ENCODE measurements around the gene SNAI1. TPM values are rescaled to one million over a fixed set of nuclear protein-coding genes. Genes with fewer than 3 reads are reported as not detected.

The SNAI1 gene
- polyA plus RNA-seq, 4 donors: 1.1 to 7.8 (median 6.9) TPM; not detected in 1

- Histone ChIP-seq H3K9me3 (ENCODE audit: control insufficient read depth in 2 of 2, insufficient read depth in 1 of 2, low read depth in 1 of 2, low read length in 1 of 2) (no peaks in the 10 kb centered on the region), H3K4me3 (ENCODE audit: low read depth in 1 of 3, low read length in 3 of 3) (no peak overlapping the region), H3K27ac (ENCODE audit: low read depth in 1 of 3, low read length in 2 of 3) (no peak overlapping the region), H3K27me3 (ENCODE audit: control insufficient read depth in 3 of 3, insufficient read depth in 3 of 3, low read length in 3 of 3) (peaks cover 0 to 11% (median 0%) of the 10 kb centered on the region in 3 donors), H3K4me1 (ENCODE audit: control insufficient read depth in 3 of 3, insufficient read depth in 2 of 3, low read depth in 1 of 3, low read length in 2 of 3) (peaks cover 2 to 62% (median 7%) of the 10 kb centered on the region in 3 donors), H3K36me3 (ENCODE audit: control insufficient read depth in 3 of 3, insufficient read depth in 2 of 3, low read depth in 1 of 3, low read length in 3 of 3) (peaks cover 0 to 19% (median 0%) of the 10 kb centered on the region in 3 donors)
- FAIRE-seq (no peak), DNase-seq (no peak)
- WGBS, 3 donors: 30 to 66% (median 51%) methylated on average over 19 to 23 of the region's 23 CpGs
Measured at GRCh38 chr20:49981218-49982071, 1.3 kb upstream of the SNAI1 start.

- 7 to 17% (median 8%) methylated on average over 12 of the region's 12 CpGs for WGBS, 3 donors
- Histone ChIP-seq H3K9me3 (ENCODE audit: control insufficient read depth in 2 of 2, insufficient read depth in 1 of 2, low read depth in 1 of 2, low read length in 1 of 2) (no peaks in the 10 kb centered on the region), H3K27me3 (ENCODE audit: control insufficient read depth in 3 of 3, insufficient read depth in 3 of 3, low read length in 3 of 3) (peaks cover 0 to 11% (median 0%) of the 10 kb centered on the region in 3 donors), H3K27ac (ENCODE audit: low read depth in 1 of 3, low read length in 2 of 3) (no peak overlapping the region), H3K36me3 (ENCODE audit: control insufficient read depth in 3 of 3, insufficient read depth in 2 of 3, low read depth in 1 of 3, low read length in 3 of 3) (peaks cover 0 to 23% (median 0%) of the 10 kb centered on the region in 3 donors), H3K4me1 (ENCODE audit: control insufficient read depth in 3 of 3, insufficient read depth in 2 of 3, low read depth in 1 of 3, low read length in 2 of 3) (peaks cover 2 to 57% (median 7%) of the 10 kb centered on the region in 3 donors), H3K4me3 (ENCODE audit: low read depth in 1 of 3, low read length in 3 of 3) (peak overlapping the region in 2 of 3 donors; percentile 22 to 39)
- FAIRE-seq (no peak), DNase-seq (no peak)
Measured at GRCh38 chr20:49982072-49982345, 771 bp upstream of the SNAI1 start.

DNA sequence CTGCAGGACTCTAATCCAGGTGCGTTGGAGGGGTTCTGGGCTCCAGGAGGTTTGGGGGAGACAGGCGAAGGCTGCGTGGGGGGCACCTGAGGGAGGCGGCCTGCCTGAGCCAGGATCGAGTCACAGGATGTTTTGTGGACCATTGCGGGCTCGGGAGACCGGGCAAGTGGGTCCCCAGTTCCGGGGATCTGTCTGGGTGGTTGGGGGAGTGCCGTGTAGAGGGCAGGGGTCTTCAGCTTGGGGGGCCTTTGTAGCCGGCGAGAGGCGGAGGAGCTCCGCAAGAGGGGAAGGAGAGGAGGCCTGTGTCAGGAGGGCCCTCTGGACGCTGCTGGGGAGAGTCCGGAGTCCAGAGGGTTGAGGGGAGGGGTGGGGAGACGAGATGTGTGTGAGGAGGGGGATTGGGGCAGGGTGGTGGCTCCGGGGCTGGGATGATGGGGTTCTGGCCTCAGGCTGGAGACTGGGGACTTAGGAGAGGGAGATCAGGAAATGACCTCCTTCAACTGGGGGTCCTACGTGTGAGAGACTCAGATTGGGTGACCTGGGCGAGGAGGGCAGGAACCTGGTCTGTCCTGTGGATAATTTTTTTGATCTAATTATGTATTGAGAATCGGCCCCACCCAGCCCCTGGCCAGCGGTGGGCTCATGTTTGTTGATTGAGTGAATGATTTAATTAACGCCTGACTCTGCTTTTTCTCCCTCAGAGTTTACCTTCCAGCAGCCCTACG is 505 bp downstream of the SNAI1 start:
- peaks cover 0 to 32% (median 0%) of the 10 kb centered on the region in 3 donors for H3K36me3 ChIP-seq (ENCODE audit: control insufficient read depth in 3 of 3, insufficient read depth in 2 of 3, low read depth in 1 of 3, low read length in 3 of 3)
- peak overlapping the region; percentile 16 to 72 (median 31) for H3K4me3 ChIP-seq (ENCODE audit: low read depth in 1 of 3, low read length in 3 of 3)
- DNase-seq (no peak), FAIRE-seq (no peak)
- peaks cover 2 to 46% (median 7%) of the 10 kb centered on the region in 3 donors for H3K4me1 ChIP-seq (ENCODE audit: control insufficient read depth in 3 of 3, insufficient read depth in 2 of 3, low read depth in 1 of 3, low read length in 2 of 3)
- 23 to 26% (median 23%) methylated on average over 24 of the region's 24 CpGs for WGBS, 3 donors
- H3K27me3 ChIP-seq (ENCODE audit: control insufficient read depth in 3 of 3, insufficient read depth in 3 of 3, low read length in 3 of 3): peaks cover 0 to 11% (median 0%) of the 10 kb centered on the region in 3 donors
- H3K27ac ChIP-seq (ENCODE audit: low read depth in 1 of 3, low read length in 2 of 3): peak overlapping the region in 1 of 3 donors; percentile 78
- H3K9me3 ChIP-seq (ENCODE audit: control insufficient read depth in 2 of 2, insufficient read depth in 1 of 2, low read depth in 1 of 2, low read length in 1 of 2): no peaks in the 10 kb centered on the region

- no peaks in the 10 kb centered on the region for H3K9me3 ChIP-seq (ENCODE audit: control insufficient read depth in 2 of 2, insufficient read depth in 1 of 2, low read depth in 1 of 2, low read length in 1 of 2)
- DNase-seq (no peak), FAIRE-seq (no peak)
- peaks cover 0 to 35% (median 0%) of the 10 kb centered on the region in 3 donors for H3K36me3 ChIP-seq (ENCODE audit: control insufficient read depth in 3 of 3, insufficient read depth in 2 of 3, low read depth in 1 of 3, low read length in 3 of 3)
- peak overlapping the region in 1 of 3 donors; percentile 72 for H3K4me3 ChIP-seq (ENCODE audit: low read depth in 1 of 3, low read length in 3 of 3)
- peak overlapping the region in 1 of 3 donors; percentile 48 for H3K27ac ChIP-seq (ENCODE audit: low read depth in 1 of 3, low read length in 2 of 3)
- peaks cover 0 to 11% (median 0%) of the 10 kb centered on the region in 3 donors for H3K27me3 ChIP-seq (ENCODE audit: control insufficient read depth in 3 of 3, insufficient read depth in 3 of 3, low read length in 3 of 3)
- 68 to 85% (median 82%) methylated on average over 18 of the region's 18 CpGs for WGBS, 3 donors
- peaks cover 2 to 42% (median 7%) of the 10 kb centered on the region in 3 donors for H3K4me1 ChIP-seq (ENCODE audit: control insufficient read depth in 3 of 3, insufficient read depth in 2 of 3, low read depth in 1 of 3, low read length in 2 of 3)
Measured at GRCh38 chr20:49983848-49984408, 1.1 kb downstream of the SNAI1 start.

DNA sequence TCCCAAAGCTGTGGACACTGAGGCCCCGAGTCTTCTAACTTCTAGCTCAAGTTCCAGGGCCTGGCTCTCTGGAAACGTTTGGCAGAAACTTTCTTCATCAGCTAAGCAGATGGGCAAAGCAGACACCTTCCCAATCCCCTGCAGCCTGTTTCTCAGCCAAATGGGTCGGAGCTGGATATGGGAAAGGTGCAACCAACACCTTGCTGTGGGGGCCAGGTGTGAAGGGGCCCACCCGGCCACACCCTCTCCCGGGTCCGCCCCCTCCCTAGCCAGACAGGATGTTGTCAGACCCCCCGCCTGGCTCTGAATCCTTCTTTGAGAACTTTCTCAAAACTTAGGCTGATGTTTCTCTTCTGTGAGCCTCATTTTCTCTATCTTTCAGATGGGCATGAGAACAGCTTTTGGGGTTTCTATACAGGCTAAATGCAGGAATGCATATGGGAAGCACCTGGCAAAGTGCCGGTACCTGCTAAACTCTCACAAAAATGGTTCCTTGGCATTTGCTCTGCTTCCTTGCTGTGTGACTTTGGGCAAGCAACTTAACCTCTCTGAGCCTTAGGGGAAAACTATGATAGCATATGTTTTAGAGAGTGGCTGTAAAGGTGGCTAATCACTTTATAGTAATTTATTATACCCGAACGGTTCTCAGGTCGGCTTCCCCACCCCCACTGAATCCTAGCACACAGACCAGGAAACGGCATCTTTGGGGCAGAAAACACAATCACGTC is 1.8 kb downstream of the SNAI1 start:
- FAIRE-seq: no peak
- Histone ChIP-seq H3K9me3 (ENCODE audit: control insufficient read depth in 2 of 2, insufficient read depth in 1 of 2, low read depth in 1 of 2, low read length in 1 of 2) (no peaks in the 10 kb centered on the region), H3K4me1 (ENCODE audit: control insufficient read depth in 3 of 3, insufficient read depth in 2 of 3, low read depth in 1 of 3, low read length in 2 of 3) (peaks cover 2 to 42% (median 7%) of the 10 kb centered on the region in 3 donors), H3K27ac (ENCODE audit: low read depth in 1 of 3, low read length in 2 of 3) (peak overlapping the region in 1 of 3 donors; percentile 48), H3K4me3 (ENCODE audit: low read depth in 1 of 3, low read length in 3 of 3) (peak overlapping the region in 1 of 3 donors; percentile 72), H3K36me3 (ENCODE audit: control insufficient read depth in 3 of 3, insufficient read depth in 2 of 3, low read depth in 1 of 3, low read length in 3 of 3) (peaks cover 0 to 35% (median 0%) of the 10 kb centered on the region in 3 donors), H3K27me3 (ENCODE audit: control insufficient read depth in 3 of 3, insufficient read depth in 3 of 3, low read length in 3 of 3) (peaks cover 0 to 11% (median 0%) of the 10 kb centered on the region in 3 donors)
- 62 to 75% (median 68%) methylated on average over 13 of the region's 13 CpGs for WGBS, 3 donors
- no peak for DNase-seq

GRCh38 chr20:49985157-49985556 is 2.4 kb downstream of the SNAI1 start:
- peaks cover 2 to 47% (median 7%) of the 10 kb centered on the region in 3 donors for H3K4me1 ChIP-seq (ENCODE audit: control insufficient read depth in 3 of 3, insufficient read depth in 2 of 3, low read depth in 1 of 3, low read length in 2 of 3)
- WGBS, 3 donors: 56 to 60% (median 58%) methylated on average over 6 of the region's 6 CpGs
- H3K36me3 ChIP-seq (ENCODE audit: control insufficient read depth in 3 of 3, insufficient read depth in 2 of 3, low read depth in 1 of 3, low read length in 3 of 3): peaks cover 0 to 35% (median 0%) of the 10 kb centered on the region in 3 donors
- H3K9me3 ChIP-seq (ENCODE audit: control insufficient read depth in 2 of 2, insufficient read depth in 1 of 2, low read depth in 1 of 2, low read length in 1 of 2): no peaks in the 10 kb centered on the region
- DNase-seq: no peak
- H3K27me3 ChIP-seq (ENCODE audit: control insufficient read depth in 3 of 3, insufficient read depth in 3 of 3, low read length in 3 of 3): peaks cover 0 to 11% (median 0%) of the 10 kb centered on the region in 3 donors
- no peak for FAIRE-seq
- H3K27ac ChIP-seq (ENCODE audit: low read depth in 1 of 3, low read length in 2 of 3): no peak overlapping the region
- no peak overlapping the region for H3K4me3 ChIP-seq (ENCODE audit: low read depth in 1 of 3, low read length in 3 of 3)

GRCh38 chr20:49985617-49986016 is 2.8 kb downstream of the SNAI1 start:
- 56 to 76% (median 65%) methylated on average over 13 of the region's 13 CpGs for WGBS, 3 donors
- H3K27ac ChIP-seq (ENCODE audit: low read depth in 1 of 3, low read length in 2 of 3): no peak overlapping the region
- no peak for FAIRE-seq
- no peak overlapping the region for H3K4me3 ChIP-seq (ENCODE audit: low read depth in 1 of 3, low read length in 3 of 3)
- H3K27me3 ChIP-seq (ENCODE audit: control insufficient read depth in 3 of 3, insufficient read depth in 3 of 3, low read length in 3 of 3): peaks cover 0 to 11% (median 0%) of the 10 kb centered on the region in 3 donors
- no peaks in the 10 kb centered on the region for H3K9me3 ChIP-seq (ENCODE audit: control insufficient read depth in 2 of 2, insufficient read depth in 1 of 2, low read depth in 1 of 2, low read length in 1 of 2)
- H3K36me3 ChIP-seq (ENCODE audit: control insufficient read depth in 3 of 3, insufficient read depth in 2 of 3, low read depth in 1 of 3, low read length in 3 of 3): peaks cover 0 to 35% (median 0%) of the 10 kb centered on the region in 3 donors
- DNase-seq: no peak
- H3K4me1 ChIP-seq (ENCODE audit: control insufficient read depth in 3 of 3, insufficient read depth in 2 of 3, low read depth in 1 of 3, low read length in 2 of 3): peaks cover 2 to 52% (median 7%) of the 10 kb centered on the region in 3 donors

Measured in small intestine (tissue), 7 donors.